K562 (cell line): ENCODE measurements around the gene TMEM174. TPM values are rescaled to one million over a fixed set of nuclear protein-coding genes. Genes with fewer than 3 reads are reported as not detected.

ENCODE experiments used
- ATAC-seq: fragments of 200-7000 bp; cut with Tn5 transposase; 3 replicates; pipeline ENCODE4 v1.9.1; 2020; ENCODE audit warnings: moderate library complexity
- BruUV-seq: library from RNA; stranded (reverse); fragments of 400-500 nt; replicated peaks from 2 replicates; lab custom pipeline; 2021; lab: Mats Ljungman, UMichigan
- CTCF ChIA-PET: fragments of 300-600 bp; formaldehyde crosslinking; extraction: SDS; loops from one replicate; lab custom pipeline; 2021; ENCODE audit warnings: low intra/inter-chr PET ratio; lab: Yijun Ruan, JAX
- POLR2A ChIA-PET: fragments of 300-600, 350-650 bp; sonication (Branson Sonifier 250); formaldehyde crosslinking; extraction: SDS; loops from one replicate; lab custom pipeline; 2021; ENCODE audit warnings: antibody characterized with exemption, inconsistent platforms; lab: Yijun Ruan, JAX
- DNase-seq, 4 experiments: peaks; one replicate each; pipeline versions ENCODE4 v3.0.0 to v3.0.0-alpha.2; 2011 to 2018; ENCODE audit warnings: low spot score in 3 of 4, mixed read lengths in 3 of 4; ENCODE audit errors: extremely low read depth in 1 of 4
- FAIRE-seq: peaks from 2 replicates; lab custom pipeline; 2011; peaks lifted over from hg19 to GRCh38; lab: Jason Lieb, UNC
- H2AFZ ChIP-seq: 2 replicates; pipeline ENCODE4 v1.6.0; 2011; ENCODE audit warnings: low read depth, low read length, control low read depth, inconsistent platforms
- H3K27ac ChIP-seq: fragments of 200-600 bp; 3 replicates; pipeline ENCODE4 v1.8.0; 2011; ENCODE audit warnings: low read depth, mild to moderate bottlenecking, control low read depth, inconsistent platforms, low read length, moderate library complexity, mixed read lengths; ENCODE audit errors: extremely low read depth
- H3K27me3 ChIP-seq, 2 experiments: fragments of 300-600 bp in 1 of 2; 2 replicates in 1 of 2; 3 replicates in 1 of 2; pipeline versions ENCODE4 v1.6.0 to v1.8.0; 2011; ENCODE audit warnings: inconsistent platforms in 2 of 2, low read length in 2 of 2, mild to moderate bottlenecking in 1 of 2, mixed read lengths in 1 of 2, moderate library complexity in 1 of 2; ENCODE audit not compliant: control insufficient read depth in 2 of 2, insufficient read depth in 2 of 2
- H3K36me3 ChIP-seq: fragments of 300-600 bp; 3 replicates; pipeline ENCODE4 v1.8.0; 2011; ENCODE audit warnings: mild to moderate bottlenecking, low read length, inconsistent platforms; ENCODE audit not compliant: control insufficient read depth, insufficient read depth
- H3K4me1 ChIP-seq, 2 experiments: fragments of 200-600 bp in 1 of 2; replicated peaks in 1 of 2; 2 replicates in 1 of 2; 3 replicates in 1 of 2; pipeline versions ENCODE4 v1.5.1 to v1.8.0; 2011; ENCODE audit warnings: inconsistent platforms in 2 of 2, low read length in 2 of 2, mild to moderate bottlenecking in 1 of 2, mixed read lengths in 1 of 2, moderate library complexity in 1 of 2; ENCODE audit not compliant: control insufficient read depth in 2 of 2, insufficient read depth in 2 of 2
- H3K4me2 ChIP-seq: 2 replicates; pipeline ENCODE4 v1.6.1; 2011; ENCODE audit warnings: low read length, control low read depth, inconsistent platforms, mixed read lengths; ENCODE audit not compliant: insufficient read depth
- H3K4me3 ChIP-seq: fragments of 200-600 bp; sonication (generic), shearing (Covaris generic); 2 replicates; pipeline ENCODE4 v1.5.1; 2016; ENCODE audit warnings: control low read depth, inconsistent platforms
- H3K79me2 ChIP-seq: fragments of 200-600 bp; 3 replicates; pipeline ENCODE4 v1.8.0; 2011; ENCODE audit warnings: low read length, inconsistent platforms; ENCODE audit not compliant: control insufficient read depth, insufficient read depth
- H3K9ac ChIP-seq, 2 experiments: 2 replicates each; pipeline versions ENCODE4 v1.6.0 to v1.6.1; 2011; ENCODE audit warnings: low read depth in 2 of 2, low read length in 2 of 2, control low read depth in 1 of 2, inconsistent platforms in 1 of 2, mild to moderate bottlenecking in 1 of 2, mixed read lengths in 1 of 2; ENCODE audit not compliant: insufficient read depth in 1 of 2
- H3K9me1 ChIP-seq: one replicate; pipeline ENCODE4 v1.6.0; 2011; ENCODE audit warnings: inconsistent platforms, mild to moderate bottlenecking, low read length, moderate library complexity; ENCODE audit not compliant: control insufficient read depth, insufficient read depth
- H3K9me3 ChIP-seq: replicated peaks from 2 replicates; pipeline ENCODE4 v1.5.1; 2011; ENCODE audit warnings: low read depth, low read length, inconsistent platforms; ENCODE audit not compliant: control insufficient read depth, insufficient read depth
- H4K20me1 ChIP-seq: replicated peaks from 2 replicates; pipeline ENCODE4 v1.6.1; 2011; ENCODE audit warnings: low read length, inconsistent platforms, mixed read lengths; ENCODE audit not compliant: control insufficient read depth, insufficient read depth
- HLTF ChIP-seq: fragments of 450-650 bp; IDR thresholded peaks from 2 replicates; pipeline ENCODE4 v1.6.1; 2016
- RAD21 ChIP-seq, 2 experiments: fragments of 250-450 bp in 1 of 2; fragments of 450-650 bp in 1 of 2; sonication (Bioruptor Pico) in 1 of 2; formaldehyde crosslinking in 1 of 2; IDR thresholded peaks in 1 of 2; conservative IDR thresholded peaks in 1 of 2; 2 replicates each; pipeline versions ENCODE4 v1.4.0 to v1.8.0; 2020 to 2022; ENCODE audit warnings: mild to moderate bottlenecking in 2 of 2, moderate library complexity in 1 of 2
- WGBS: fragments of 100-300 bp; shearing (Covaris generic); methylation state at CpG from one replicate; pipeline ENCODE4 v1.1.6; 2016; ENCODE audit warnings: low coverage, mixed read lengths; ENCODE audit not compliant: insufficient coverage; ENCODE audit errors: missing lambda C conversion rate; 5-methylcytosine and 5-hydroxymethylcytosine counted together
- in situ Hi-C: fragments of 300-500 bp; cut with MboI; formaldehyde crosslinking; loops from 4 replicates; pipeline ENCODE4 v1.15.0; 2018; ENCODE audit warnings: inconsistent platforms, mixed read lengths
- intact Hi-C: fragments of 100-400 bp; cut with micrococcal nuclease; formaldehyde crosslinking; loops from 2 replicates; pipeline ENCODE4 v1.14.2; 2022
- polyA plus RNA-seq, 8 experiments: library from polyadenylated mRNA; depleted of rRNA in 4 of 8; stranded (reverse) in 5 of 8; unstranded in 3 of 8; fragments of >200 nt; fragmentation: Nextera tagmentation in 2 of 8; fragmentation: Illumina TruSeq in 1 of 8; extraction: Ambion mirVana in 2 of 8; extraction: Trizol in 1 of 8; gene quantifications; 2 replicates each; pipeline versions ENCODE4 v1.2.1 to v1.2.3, GENCODE V29; 2011 to 2014; ENCODE audit warnings: inconsistent platforms in 1 of 8, missing spikeins in 1 of 8
- total RNA-seq, 7 experiments: library from RNA; depleted of rRNA in 6 of 7; stranded (reverse); fragments of >200 nt in 6 of 7; fragmentation: Illumina TruSeq in 2 of 7; extraction: Trizol in 2 of 7; gene quantifications; 2 replicates each; pipeline versions ENCODE4 v1.2.1 to v1.2.3, GENCODE V29; 2011 to 2021; ENCODE audit warnings: low replicate concordance in 1 of 7
- TF ChIP-seq, protein P1 (sequence below): fragments of 250-450 bp; sonication (Bioruptor Pico); IDR thresholded peaks from 2 replicates; pipeline ENCODE4 v1.4.0; 2020; ENCODE audit warnings: mild to moderate bottlenecking, moderate library complexity
- TF ChIP-seq, protein P2 (sequence below): fragments of 250-450 bp; sonication (Bioruptor Pico); IDR thresholded peaks from 2 replicates; pipeline ENCODE4 v1.4.0; 2020
- TF ChIP-seq, protein P3 (sequence below), 3 experiments: IDR thresholded peaks in 2 of 3; conservative IDR thresholded peaks in 1 of 3; 2 replicates each; pipeline ENCODE4 v1.5.1; 2011 to 2012; ENCODE audit warnings: low read length in 3 of 3, mild to moderate bottlenecking in 3 of 3, control low read depth in 2 of 3, improper control_type of control experiment in 1 of 3, inconsistent platforms in 1 of 3, low read depth in 1 of 3, mixed read lengths in 1 of 3, moderate library complexity in 1 of 3; ENCODE audit not compliant: insufficient read depth in 2 of 3

Gene TMEM174
- total and polyA plus RNA-seq, 9 of the 15 experiments (the other 6 are each of a cell fraction or from before 2014, with no cell fraction given), result not detected

DNA sequence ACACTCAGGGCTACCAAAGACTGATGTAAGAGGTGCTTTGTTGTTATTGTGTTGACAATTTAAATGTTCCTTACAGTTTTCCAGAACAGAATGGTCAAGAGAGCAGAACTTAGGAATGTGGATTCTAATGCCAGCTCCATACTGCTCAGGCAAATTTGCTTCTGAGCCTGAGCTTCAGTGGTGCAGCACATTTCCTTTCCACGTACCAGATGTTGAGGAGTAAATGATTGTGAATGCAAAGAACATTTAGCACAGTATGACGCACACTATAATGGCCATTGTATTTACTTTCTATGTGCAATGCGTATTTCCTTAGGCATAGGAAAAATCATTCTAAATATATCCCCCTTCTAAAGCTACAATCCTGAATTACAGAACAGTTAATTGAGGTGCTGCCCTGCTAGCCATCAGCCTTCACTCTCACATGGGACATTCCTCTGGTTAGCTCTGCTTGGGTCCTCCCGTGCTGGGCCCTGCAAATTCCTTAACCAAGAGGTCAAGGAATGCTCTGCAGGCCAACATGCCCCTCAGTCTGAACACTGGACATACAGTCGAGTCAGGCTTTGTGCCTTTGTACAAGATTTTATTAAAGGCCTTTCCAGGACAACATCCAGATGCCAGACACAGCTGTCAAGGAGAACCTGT lies 21.1 kb upstream of the TMEM174 start (continued):
- TF ChIP-seq, protein P1, sequence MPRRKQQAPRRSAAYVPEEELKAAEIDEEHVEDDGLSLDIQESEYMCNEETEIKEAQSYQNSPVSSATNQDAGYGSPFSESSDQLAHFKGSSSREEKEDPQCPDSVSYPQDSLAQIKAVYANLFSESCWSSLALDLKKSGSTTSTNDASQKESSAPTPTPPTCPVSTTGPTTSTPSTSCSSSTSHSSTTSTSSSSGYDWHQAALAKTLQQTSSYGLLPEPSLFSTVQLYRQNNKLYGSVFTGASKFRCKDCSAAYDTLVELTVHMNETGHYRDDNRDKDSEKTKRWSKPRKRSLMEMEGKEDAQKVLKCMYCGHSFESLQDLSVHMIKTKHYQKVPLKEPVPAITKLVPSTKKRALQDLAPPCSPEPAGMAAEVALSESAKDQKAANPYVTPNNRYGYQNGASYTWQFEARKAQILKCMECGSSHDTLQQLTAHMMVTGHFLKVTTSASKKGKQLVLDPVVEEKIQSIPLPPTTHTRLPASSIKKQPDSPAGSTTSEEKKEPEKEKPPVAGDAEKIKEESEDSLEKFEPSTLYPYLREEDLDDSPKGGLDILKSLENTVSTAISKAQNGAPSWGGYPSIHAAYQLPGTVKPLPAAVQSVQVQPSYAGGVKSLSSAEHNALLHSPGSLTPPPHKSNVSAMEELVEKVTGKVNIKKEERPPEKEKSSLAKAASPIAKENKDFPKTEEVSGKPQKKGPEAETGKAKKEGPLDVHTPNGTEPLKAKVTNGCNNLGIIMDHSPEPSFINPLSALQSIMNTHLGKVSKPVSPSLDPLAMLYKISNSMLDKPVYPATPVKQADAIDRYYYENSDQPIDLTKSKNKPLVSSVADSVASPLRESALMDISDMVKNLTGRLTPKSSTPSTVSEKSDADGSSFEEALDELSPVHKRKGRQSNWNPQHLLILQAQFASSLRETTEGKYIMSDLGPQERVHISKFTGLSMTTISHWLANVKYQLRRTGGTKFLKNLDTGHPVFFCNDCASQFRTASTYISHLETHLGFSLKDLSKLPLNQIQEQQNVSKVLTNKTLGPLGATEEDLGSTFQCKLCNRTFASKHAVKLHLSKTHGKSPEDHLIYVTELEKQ (CRISPR knock-in tag), result no peak

DNA sequence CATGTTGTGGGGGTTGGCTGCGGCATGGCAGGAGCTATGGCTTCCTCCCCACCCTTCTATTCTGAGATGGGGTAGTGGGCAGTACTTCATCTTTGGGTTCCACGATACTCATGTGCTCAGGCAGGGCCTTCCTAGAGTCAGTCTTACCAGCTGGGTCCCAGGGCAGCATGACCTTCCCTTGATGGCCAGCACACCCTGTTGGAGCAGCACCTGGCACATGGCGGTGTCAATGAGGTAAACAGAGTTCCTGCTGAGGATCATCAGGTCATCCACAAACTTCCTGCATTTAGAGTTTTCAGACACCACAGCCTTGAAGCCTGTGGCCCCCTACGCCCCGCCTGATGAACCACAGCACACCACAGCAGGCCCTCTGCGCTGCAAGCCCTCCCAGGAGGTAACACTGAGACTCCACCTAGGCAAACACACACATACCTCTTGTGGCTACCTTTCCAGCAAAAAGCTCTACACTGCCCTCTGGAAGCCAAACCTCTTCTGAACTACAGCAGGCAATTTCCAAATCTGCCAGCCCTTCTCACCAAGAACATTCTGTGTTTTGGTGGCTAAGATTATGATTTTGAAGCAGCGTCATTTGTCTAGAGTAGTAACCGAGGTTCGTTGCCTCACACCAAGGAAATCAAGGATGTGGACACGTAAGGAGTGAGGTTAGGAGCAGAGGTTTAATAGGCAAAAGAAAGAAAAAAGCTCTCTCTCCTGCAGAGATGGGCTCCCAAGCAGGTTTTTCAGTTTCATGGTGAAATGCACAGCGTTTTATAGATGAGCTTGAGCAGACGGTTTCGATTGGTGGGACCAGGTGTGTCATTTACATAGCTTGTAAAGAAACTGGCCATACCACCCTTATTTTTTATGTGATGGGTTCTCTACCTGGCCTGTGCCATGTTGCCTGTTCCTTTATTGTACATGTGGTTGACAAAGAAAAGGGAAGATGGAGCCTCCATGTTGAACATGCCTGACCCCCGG lies 20.3 kb upstream of the TMEM174 start:
- no peak overlapping the region for H3K27ac ChIP-seq
- intact Hi-C loops, result no loop called here
- H3K9ac ChIP-seq, result no peak overlapping the region
- WGBS, result 1% methylated on average over 14 of the region's 14 CpGs
- peaks cover 40 to 43% of the 10 kb centered on the region in 2 experiments for H3K27me3 ChIP-seq
- H2AFZ ChIP-seq, result no peak overlapping the region
- H3K9me3 ChIP-seq, result no peaks in the 10 kb centered on the region
- TF ChIP-seq, protein P2, sequence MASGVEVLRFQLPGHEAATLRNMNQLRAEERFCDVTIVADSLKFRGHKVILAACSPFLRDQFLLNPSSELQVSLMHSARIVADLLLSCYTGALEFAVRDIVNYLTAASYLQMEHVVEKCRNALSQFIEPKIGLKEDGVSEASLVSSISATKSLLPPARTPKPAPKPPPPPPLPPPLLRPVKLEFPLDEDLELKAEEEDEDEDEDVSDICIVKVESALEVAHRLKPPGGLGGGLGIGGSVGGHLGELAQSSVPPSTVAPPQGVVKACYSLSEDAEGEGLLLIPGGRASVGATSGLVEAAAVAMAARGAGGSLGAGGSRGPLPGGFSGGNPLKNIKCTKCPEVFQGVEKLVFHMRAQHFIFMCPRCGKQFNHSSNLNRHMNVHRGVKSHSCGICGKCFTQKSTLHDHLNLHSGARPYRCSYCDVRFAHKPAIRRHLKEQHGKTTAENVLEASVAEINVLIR (CRISPR knock-in tag), result no peak
- TF ChIP-seq, protein P3, sequence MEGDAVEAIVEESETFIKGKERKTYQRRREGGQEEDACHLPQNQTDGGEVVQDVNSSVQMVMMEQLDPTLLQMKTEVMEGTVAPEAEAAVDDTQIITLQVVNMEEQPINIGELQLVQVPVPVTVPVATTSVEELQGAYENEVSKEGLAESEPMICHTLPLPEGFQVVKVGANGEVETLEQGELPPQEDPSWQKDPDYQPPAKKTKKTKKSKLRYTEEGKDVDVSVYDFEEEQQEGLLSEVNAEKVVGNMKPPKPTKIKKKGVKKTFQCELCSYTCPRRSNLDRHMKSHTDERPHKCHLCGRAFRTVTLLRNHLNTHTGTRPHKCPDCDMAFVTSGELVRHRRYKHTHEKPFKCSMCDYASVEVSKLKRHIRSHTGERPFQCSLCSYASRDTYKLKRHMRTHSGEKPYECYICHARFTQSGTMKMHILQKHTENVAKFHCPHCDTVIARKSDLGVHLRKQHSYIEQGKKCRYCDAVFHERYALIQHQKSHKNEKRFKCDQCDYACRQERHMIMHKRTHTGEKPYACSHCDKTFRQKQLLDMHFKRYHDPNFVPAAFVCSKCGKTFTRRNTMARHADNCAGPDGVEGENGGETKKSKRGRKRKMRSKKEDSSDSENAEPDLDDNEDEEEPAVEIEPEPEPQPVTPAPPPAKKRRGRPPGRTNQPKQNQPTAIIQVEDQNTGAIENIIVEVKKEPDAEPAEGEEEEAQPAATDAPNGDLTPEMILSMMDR (IDR thresholded peaks at IDR 0.05 in 2 of 3, conservative IDR thresholded peaks at IDR 0.05 in 1 of 3; ENCODE audit: insufficient read depth in 2 of 3, low read depth in 1 of 3, low read length in 3 of 3), result peak in 2 of 3 experiments; percentile 8 to 15; a peak in 1 of 6 replicates
- TF ChIP-seq RAD21 (CRISPR knock-in tag; conservative IDR thresholded peaks at IDR 0.05 in 1 of 2, IDR thresholded peaks at IDR 0.05 in 1 of 2), result peak in 1 of 2 experiments; percentile 30; a peak in 1 of 4 replicates
- no peak for TF ChIP-seq HLTF
- TF ChIP-seq, all 486 proteins: peak for 2
- peak in 1 of 4 experiments; percentile 8 for DNase-seq
- ATAC-seq, result peak; percentile 58; the same call in 2 of the 3 replicates
- no peak overlapping the region for H3K4me2 ChIP-seq
- BruUV-seq, result no TSS peak
- in situ Hi-C loops, result no loop called here
- peaks cover 3% of the 10 kb centered on the region for H3K9me1 ChIP-seq
- POLR2A ChIA-PET, result no interaction called here
- no peak for FAIRE-seq
- H3K36me3 ChIP-seq, result no peaks in the 10 kb centered on the region
- CTCF ChIA-PET, result interaction anchor here (0.6 kb wide), 1 partner anchor 823 kb away, joined by 3 read pairs; no protein-coding TSS in a partner anchor
- no peaks in the 10 kb centered on the region for H3K79me2 ChIP-seq
- 0 out of 2 replicates have a peak, but pooled peaks cover 5% of the 10 kb centered on the region for H4K20me1 ChIP-seq
- no peaks in the 10 kb centered on the region for H3K4me1 ChIP-seq
- no peak overlapping the region for H3K4me3 ChIP-seq
